Coronary artery (tissue), 2 donors: ENCODE data around the gene TMEM209.

Experiments used
- DNase-seq: peaks from one replicate; pipeline ENCODE4 v3.0.0-alpha.2; 2017; ENCODE audit warnings: low spot score
- H3K27ac ChIP-seq, 2 donors: fragments of 200-600 bp; sonication (generic); one replicate each; pipeline ENCODE4 v1.5.1; 2016 to 2019
- H3K4me3 ChIP-seq: fragments of 200-600 bp; sonication (generic); 2 replicates; pipeline ENCODE4 v1.5.1; 2016; ENCODE audit warnings: mild to moderate bottlenecking, moderate library complexity
- TF ChIP-seq, protein P1 (sequence below): fragments of 200-600 bp; sonication (generic); IDR thresholded peaks from one replicate; pipeline ENCODE4 v1.5.1; 2019; ENCODE audit warnings: antibody characterized with exemption

TMEM209 gene

GRCh38 chr7:130160023-130160422 is 45.2 kb downstream of the TMEM209 start:
- no peak overlapping the region for H3K4me3 ChIP-seq
- no peak for DNase-seq
- no peak overlapping the region for H3K27ac ChIP-seq
- TF ChIP-seq, protein P1, sequence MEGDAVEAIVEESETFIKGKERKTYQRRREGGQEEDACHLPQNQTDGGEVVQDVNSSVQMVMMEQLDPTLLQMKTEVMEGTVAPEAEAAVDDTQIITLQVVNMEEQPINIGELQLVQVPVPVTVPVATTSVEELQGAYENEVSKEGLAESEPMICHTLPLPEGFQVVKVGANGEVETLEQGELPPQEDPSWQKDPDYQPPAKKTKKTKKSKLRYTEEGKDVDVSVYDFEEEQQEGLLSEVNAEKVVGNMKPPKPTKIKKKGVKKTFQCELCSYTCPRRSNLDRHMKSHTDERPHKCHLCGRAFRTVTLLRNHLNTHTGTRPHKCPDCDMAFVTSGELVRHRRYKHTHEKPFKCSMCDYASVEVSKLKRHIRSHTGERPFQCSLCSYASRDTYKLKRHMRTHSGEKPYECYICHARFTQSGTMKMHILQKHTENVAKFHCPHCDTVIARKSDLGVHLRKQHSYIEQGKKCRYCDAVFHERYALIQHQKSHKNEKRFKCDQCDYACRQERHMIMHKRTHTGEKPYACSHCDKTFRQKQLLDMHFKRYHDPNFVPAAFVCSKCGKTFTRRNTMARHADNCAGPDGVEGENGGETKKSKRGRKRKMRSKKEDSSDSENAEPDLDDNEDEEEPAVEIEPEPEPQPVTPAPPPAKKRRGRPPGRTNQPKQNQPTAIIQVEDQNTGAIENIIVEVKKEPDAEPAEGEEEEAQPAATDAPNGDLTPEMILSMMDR = no peak

- TF ChIP-seq, protein P1 = no peak
Measured at GRCh38 chr7:130157700-130158099, 47.5 kb downstream of the TMEM209 start.

GRCh38 chr7:130156140-130156539 is 49.1 kb downstream of the TMEM209 start:
- TF ChIP-seq, protein P1 = no peak
- Histone ChIP-seq H3K27ac (no peak overlapping the region), H3K4me3 (no peak overlapping the region)
- DNase-seq = no peak

More at GRCh38 chr7:130157700-130158099, 47.5 kb downstream of the TMEM209 start:
- Histone ChIP-seq H3K27ac (no peak overlapping the region), H3K4me3 (no peak overlapping the region)
- DNase-seq = no peak

DNA sequence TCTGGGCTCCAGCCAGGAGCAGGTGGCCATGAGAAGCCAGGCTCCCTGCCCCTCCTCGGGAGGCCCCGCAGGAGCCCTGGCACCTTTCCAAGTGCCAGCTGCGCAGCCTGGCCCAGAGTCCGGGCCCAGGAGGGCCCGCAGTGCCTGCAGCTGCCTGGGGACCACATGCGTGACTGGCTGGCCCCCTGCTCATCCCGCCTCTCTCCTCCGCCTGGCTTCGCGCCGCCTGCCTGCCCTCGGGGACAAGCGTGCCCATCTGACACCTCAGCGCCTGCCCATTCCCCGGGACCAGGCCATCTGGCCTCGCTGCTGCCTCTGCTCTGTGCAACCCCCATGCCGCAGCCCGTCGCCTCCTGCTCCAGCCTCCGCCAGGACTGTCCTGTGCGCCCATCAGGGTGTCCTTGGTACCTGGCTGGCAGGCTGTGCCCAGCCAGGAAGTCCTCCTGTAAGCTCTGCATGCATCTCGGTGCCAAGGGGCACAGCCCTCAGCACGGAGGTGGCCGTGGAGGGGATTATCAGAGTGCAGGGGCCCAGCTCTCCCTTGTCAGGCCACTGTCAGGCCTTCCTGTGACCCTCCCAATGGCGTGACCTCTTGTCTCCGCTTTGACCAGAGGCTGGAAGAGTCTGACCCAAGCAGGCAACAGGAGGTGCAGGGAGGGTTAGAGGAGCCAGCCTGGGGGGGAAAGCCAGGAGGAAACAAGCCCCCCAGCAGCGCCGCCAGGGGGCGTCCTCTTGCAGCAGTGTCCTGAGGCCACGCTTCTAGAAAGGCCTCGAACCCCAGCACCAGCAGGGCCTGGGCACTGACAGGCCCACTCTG is 50.5 kb downstream of the TMEM209 start:
- DNase-seq = no peak
- no peak overlapping the region for H3K4me3 ChIP-seq
- TF ChIP-seq, protein P1 = no peak
- no peak overlapping the region for H3K27ac ChIP-seq

- DNase-seq = no peak
- H3K27ac ChIP-seq = no peak overlapping the region
Measured at GRCh38 chr7:130154131-130154500, 51.1 kb downstream of the TMEM209 start.

GRCh38 chr7:130153211-130153908 is 51.8 kb downstream of the TMEM209 start:
- TF ChIP-seq, protein P1 = no peak
- Histone ChIP-seq H3K27ac (no peak overlapping the region), H3K4me3 (no peak overlapping the region)
- DNase-seq = no peak

More at GRCh38 chr7:130154131-130154500, 51.1 kb downstream of the TMEM209 start:
- TF ChIP-seq, protein P1 = no peak
- no peak overlapping the region for H3K4me3 ChIP-seq
